D721Med (cell line): ENCODE data around the gene BLNK.

Source experiments
- DNase-seq: peaks from one replicate; pipeline ENCODE4 v3.0.0; 2011; ENCODE audit warnings: low spot score; ENCODE audit not compliant: insufficient read length
- FAIRE-seq: peaks from 2 replicates; lab custom pipeline; 2011; peaks lifted over from hg19 to GRCh38; lab: Jason Lieb, UNC
- TF ChIP-seq, protein P1 (sequence below): IDR thresholded peaks from 2 replicates; pipeline ENCODE4 v1.5.1; 2012; ENCODE audit warnings: mild to moderate bottlenecking, control low read depth; ENCODE audit not compliant: insufficient read depth; ENCODE audit errors: missing control alignments

The BLNK gene

DNA sequence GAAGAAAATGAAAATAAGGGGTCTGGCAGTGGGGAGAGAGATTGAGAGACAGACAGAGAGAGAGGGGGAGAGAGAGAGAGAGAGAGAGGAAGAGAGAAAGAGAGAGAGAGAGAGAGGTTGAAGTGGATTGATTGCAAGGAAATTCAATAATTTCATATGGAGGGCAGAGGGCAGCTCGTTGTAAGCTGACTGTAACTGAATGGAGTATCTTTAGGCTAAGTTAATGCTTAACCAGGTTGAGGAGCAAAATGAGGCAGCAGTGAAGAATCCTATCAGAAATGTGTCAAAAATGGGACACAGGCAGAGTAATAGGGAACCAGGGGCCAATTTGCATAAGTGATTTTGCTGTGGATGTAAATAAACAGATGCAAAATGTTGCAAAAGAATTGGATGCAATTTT is 21.0 kb downstream of the BLNK start:
- TF ChIP-seq, protein P1, sequence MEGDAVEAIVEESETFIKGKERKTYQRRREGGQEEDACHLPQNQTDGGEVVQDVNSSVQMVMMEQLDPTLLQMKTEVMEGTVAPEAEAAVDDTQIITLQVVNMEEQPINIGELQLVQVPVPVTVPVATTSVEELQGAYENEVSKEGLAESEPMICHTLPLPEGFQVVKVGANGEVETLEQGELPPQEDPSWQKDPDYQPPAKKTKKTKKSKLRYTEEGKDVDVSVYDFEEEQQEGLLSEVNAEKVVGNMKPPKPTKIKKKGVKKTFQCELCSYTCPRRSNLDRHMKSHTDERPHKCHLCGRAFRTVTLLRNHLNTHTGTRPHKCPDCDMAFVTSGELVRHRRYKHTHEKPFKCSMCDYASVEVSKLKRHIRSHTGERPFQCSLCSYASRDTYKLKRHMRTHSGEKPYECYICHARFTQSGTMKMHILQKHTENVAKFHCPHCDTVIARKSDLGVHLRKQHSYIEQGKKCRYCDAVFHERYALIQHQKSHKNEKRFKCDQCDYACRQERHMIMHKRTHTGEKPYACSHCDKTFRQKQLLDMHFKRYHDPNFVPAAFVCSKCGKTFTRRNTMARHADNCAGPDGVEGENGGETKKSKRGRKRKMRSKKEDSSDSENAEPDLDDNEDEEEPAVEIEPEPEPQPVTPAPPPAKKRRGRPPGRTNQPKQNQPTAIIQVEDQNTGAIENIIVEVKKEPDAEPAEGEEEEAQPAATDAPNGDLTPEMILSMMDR = no peak
- no peak for FAIRE-seq

DNA sequence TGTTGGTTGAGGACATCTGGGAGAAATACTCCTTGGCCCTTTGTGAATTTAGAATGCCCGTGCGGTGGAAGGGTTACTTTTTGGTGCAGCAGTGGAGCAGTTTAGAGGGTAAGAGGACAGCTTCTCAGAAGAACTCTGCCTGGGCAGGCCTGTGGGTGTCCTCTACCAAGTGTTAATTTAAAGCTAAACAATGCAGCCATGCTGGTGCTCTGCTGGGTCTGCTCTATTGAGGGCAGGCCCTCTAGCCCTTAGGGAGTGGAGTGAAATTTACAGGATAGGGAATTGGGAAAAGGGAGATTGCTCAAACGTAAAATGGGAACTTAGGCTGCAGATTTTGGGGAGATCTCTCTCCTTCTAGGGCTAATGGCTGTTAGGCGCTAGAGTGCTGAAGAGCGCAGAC is 22.1 kb downstream of the BLNK start:
- DNase-seq = no peak
- TF ChIP-seq, protein P1 = no peak
- no peak for FAIRE-seq

More for the DNA sequence above, 21.0 kb downstream of the BLNK start:
- DNase-seq = no peak

GRCh38 chr10:96244354-96244753 is 27.0 kb downstream of the BLNK start:
- TF ChIP-seq, protein P1 = no peak
- DNase-seq (no peak), FAIRE-seq (no peak)

GRCh38 chr10:96243296-96243695 is 28.1 kb downstream of the BLNK start:
- FAIRE-seq (no peak), DNase-seq (no peak)
- TF ChIP-seq, protein P1 = no peak

DNA sequence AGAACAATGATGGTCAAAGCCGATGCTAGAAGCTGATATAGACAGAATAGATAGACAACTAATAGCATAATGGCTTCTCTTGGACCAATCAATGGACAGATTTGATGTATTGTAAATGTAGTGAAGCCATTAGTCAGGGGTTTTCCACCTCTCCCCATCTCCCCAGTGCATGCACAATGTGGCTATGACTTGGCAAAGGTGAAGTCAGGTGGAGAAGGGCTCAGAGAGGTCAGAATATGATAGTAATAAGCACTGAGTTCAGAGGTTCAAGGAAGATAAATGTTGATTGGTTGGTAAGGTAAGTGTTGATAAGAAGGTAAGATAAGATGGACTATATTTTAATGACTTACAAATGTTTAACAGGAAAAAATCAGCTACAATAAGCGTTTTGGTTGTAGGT is 28.5 kb downstream of the BLNK start:
- TF ChIP-seq, protein P1 = no peak
- DNase-seq (no peak), FAIRE-seq (no peak)

GRCh38 chr10:96238646-96239623 is 32.4 kb downstream of the BLNK start:
- TF ChIP-seq, protein P1 = no peak
- no peak for FAIRE-seq

DNA sequence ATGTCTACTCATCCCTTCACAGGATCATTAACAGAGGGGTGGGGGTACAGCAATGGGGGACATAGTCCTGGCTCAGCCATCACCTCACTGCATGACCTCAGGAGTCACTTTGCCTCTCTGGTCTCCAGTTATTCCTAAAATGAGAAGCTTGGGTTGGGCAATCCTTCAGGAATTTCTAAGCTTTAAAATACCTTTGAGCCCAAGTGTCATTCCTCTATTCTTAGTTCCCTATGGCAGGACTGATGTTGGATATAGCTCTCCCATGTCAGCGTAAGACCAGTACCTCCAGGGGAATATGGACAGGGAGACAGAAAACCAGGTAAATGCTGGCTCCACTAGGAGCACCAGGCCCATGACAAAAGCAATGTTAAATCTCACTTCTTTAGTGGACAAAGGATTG is 34.5 kb downstream of the BLNK start:
- no peak for FAIRE-seq
- DNase-seq = no peak
- TF ChIP-seq, protein P1 = no peak

More at GRCh38 chr10:96238646-96239623, 32.4 kb downstream of the BLNK start:
- no peak for DNase-seq
